K562 (cell line): Measurements from ENCODE around the gene SIRT3. TPM values are rescaled to one million over a fixed set of nuclear protein-coding genes. Genes with fewer than 3 reads are reported as not detected.

Experiments
- ARHGAP35 ChIP-seq: fragments of 450-650 bp; IDR thresholded peaks from 2 replicates; pipeline ENCODE4 v1.6.1; 2018; ENCODE audit not compliant: partially characterized antibody
- CBFA2T2 ChIP-seq: fragments of 450-650 bp; conservative IDR thresholded peaks from 2 replicates; pipeline ENCODE4 v1.6.1; 2017; ENCODE audit warnings: mild to moderate bottlenecking
- CBX2 ChIP-seq: fragments of 200-600 bp; sonication (generic); IDR thresholded peaks from one replicate; pipeline ENCODE4 v1.6.1; 2012; ENCODE audit warnings: mild to moderate bottlenecking, low read length, inconsistent platforms; ENCODE audit not compliant: insufficient read depth, poor library complexity, severe bottlenecking
- CXXC5 ChIP-seq: fragments of 250-450 bp; sonication (Bioruptor Pico); IDR thresholded peaks from 2 replicates; pipeline ENCODE4 v1.8.0; 2022; ENCODE audit warnings: inconsistent platforms, mild to moderate bottlenecking, moderate library complexity
- DPF2 ChIP-seq: fragments of 450-650 bp; IDR thresholded peaks from 2 replicates; pipeline ENCODE4 v1.6.1; 2016
- E2F4 ChIP-seq: sonication (generic); formaldehyde crosslinking; IDR thresholded peaks from 2 replicates; pipeline ENCODE4 v1.8.0; 2022; ENCODE audit warnings: mild to moderate bottlenecking, low read depth, missing genetic modification reagents
- ESRRA ChIP-seq: fragments of 450-650 bp; IDR thresholded peaks from 2 replicates; pipeline ENCODE4 v1.6.1; 2014; ENCODE audit warnings: low read depth, mild to moderate bottlenecking, moderate library complexity, borderline replicate concordance
- SAFB2 ChIP-seq: fragments of 200-400 bp; formaldehyde crosslinking; IDR thresholded peaks from 2 replicates; pipeline ENCODE4 v1.6.1; 2018; ENCODE audit warnings: borderline replicate concordance, low read length, low read depth, moderate library complexity; ENCODE audit not compliant: severe bottlenecking
- TCF3 ChIP-seq: sonication (generic); formaldehyde crosslinking; IDR thresholded peaks from 2 replicates; pipeline ENCODE4 v1.4.0; 2020; ENCODE audit warnings: mild to moderate bottlenecking, missing genetic modification reagents
- YY1 ChIP-seq, 3 experiments: IDR thresholded peaks; 2 replicates each; pipeline ENCODE4 v1.6.1; 2011; ENCODE audit warnings: low read length in 2 of 3, mild to moderate bottlenecking in 2 of 3, moderate library complexity in 2 of 3, borderline replicate concordance in 1 of 3, control low read depth in 1 of 3, low read depth in 1 of 3; ENCODE audit not compliant: insufficient read depth in 3 of 3, insufficient replicate concordance in 2 of 3, control insufficient read depth in 1 of 3, insufficient read length in 1 of 3; ENCODE audit errors: extremely low read depth in 1 of 3
- ZNF165 ChIP-seq: fragments of 250-450 bp; sonication (Bioruptor Pico); IDR thresholded peaks from 2 replicates; pipeline ENCODE4 v1.4.0; 2020; ENCODE audit warnings: borderline replicate concordance
- ZNF609 ChIP-seq: sonication (generic); formaldehyde crosslinking; IDR thresholded peaks from 2 replicates; pipeline ENCODE4 v1.8.1; 2023; ENCODE audit warnings: missing genetic modification reagents, mild to moderate bottlenecking, borderline replicate concordance
- polyA plus RNA-seq, 8 experiments: library from polyadenylated mRNA; depleted of rRNA in 4 of 8; stranded (reverse) in 5 of 8; unstranded in 3 of 8; fragments of >200 nt; fragmentation: Nextera tagmentation in 2 of 8; fragmentation: Illumina TruSeq in 1 of 8; extraction: Ambion mirVana in 2 of 8; extraction: Trizol in 1 of 8; gene quantifications; 2 replicates each; pipeline versions ENCODE4 v1.2.1 to v1.2.3, GENCODE V29; 2011 to 2014; ENCODE audit warnings: inconsistent platforms in 1 of 8, missing spikeins in 1 of 8
- total RNA-seq, 7 experiments: library from RNA; depleted of rRNA in 6 of 7; stranded (reverse); fragments of >200 nt in 6 of 7; fragmentation: Illumina TruSeq in 2 of 7; extraction: Trizol in 2 of 7; gene quantifications; 2 replicates each; pipeline versions ENCODE4 v1.2.1 to v1.2.3, GENCODE V29; 2011 to 2021; ENCODE audit warnings: low replicate concordance in 1 of 7
- TF ChIP-seq, protein P1 (sequence below), 2 experiments: fragments of 450-650 bp; formaldehyde crosslinking in 1 of 2; IDR thresholded peaks; 2 replicates each; pipeline versions ENCODE4 v1.4.0 to v1.6.1; 2014 to 2020; ENCODE audit warnings: mild to moderate bottlenecking in 2 of 2, borderline replicate concordance in 1 of 2, low read depth in 1 of 2

Gene SIRT3
- total and polyA plus RNA-seq, 9 of the 15 experiments (the other 6 are each of a cell fraction or from before 2014, with no cell fraction given) = 1.9 to 27.5 (median 14.5) TPM

DNA sequence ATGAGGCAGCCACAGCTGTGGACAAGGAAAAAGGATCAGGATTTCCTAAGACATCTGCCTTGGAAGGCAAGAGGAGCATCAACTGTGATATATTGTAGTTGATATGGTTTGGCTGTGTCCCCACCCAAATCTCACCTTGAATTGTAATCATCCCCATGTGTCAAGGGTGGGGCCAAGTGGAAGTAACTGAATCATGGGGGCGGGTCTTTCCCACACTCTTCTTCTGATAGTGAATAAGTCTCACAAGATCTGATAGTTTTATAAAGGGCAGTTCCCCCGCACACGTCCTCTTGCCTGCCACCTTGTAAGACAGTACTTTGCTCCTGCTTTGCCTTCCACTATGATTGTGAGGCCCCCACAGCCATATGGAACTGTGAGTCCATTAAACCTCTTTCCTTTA lies 18.4 kb downstream of the SIRT3 start (continued):
- TF ChIP-seq, protein P1, sequence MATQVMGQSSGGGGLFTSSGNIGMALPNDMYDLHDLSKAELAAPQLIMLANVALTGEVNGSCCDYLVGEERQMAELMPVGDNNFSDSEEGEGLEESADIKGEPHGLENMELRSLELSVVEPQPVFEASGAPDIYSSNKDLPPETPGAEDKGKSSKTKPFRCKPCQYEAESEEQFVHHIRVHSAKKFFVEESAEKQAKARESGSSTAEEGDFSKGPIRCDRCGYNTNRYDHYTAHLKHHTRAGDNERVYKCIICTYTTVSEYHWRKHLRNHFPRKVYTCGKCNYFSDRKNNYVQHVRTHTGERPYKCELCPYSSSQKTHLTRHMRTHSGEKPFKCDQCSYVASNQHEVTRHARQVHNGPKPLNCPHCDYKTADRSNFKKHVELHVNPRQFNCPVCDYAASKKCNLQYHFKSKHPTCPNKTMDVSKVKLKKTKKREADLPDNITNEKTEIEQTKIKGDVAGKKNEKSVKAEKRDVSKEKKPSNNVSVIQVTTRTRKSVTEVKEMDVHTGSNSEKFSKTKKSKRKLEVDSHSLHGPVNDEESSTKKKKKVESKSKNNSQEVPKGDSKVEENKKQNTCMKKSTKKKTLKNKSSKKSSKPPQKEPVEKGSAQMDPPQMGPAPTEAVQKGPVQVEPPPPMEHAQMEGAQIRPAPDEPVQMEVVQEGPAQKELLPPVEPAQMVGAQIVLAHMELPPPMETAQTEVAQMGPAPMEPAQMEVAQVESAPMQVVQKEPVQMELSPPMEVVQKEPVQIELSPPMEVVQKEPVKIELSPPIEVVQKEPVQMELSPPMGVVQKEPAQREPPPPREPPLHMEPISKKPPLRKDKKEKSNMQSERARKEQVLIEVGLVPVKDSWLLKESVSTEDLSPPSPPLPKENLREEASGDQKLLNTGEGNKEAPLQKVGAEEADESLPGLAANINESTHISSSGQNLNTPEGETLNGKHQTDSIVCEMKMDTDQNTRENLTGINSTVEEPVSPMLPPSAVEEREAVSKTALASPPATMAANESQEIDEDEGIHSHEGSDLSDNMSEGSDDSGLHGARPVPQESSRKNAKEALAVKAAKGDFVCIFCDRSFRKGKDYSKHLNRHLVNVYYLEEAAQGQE (IDR thresholded peaks at IDR 0.05; ENCODE audit: borderline replicate concordance) = no peak
- TF ChIP-seq, protein P1 (CRISPR knock-in tag; IDR thresholded peaks at IDR 0.05; ENCODE audit: low read depth) = no peak
- TF ChIP-seq E2F4 (CRISPR knock-in tag) (no peak), YY1 (IDR thresholded peaks at IDR 0.05; ENCODE audit: borderline replicate concordance in 1 of 3, control insufficient read depth in 1 of 3, extremely low read depth in 1 of 3, insufficient read depth in 3 of 3, insufficient read length in 1 of 3, insufficient replicate concordance in 2 of 3, low read depth in 1 of 3, low read length in 2 of 3) (no peak), CBX2 (no peak), ZNF165 (CRISPR knock-in tag) (no peak), CXXC5 (CRISPR knock-in tag) (no peak), ZNF609 (CRISPR knock-in tag) (no peak), SAFB2 (no peak), TCF3 (CRISPR knock-in tag) (0 out of 2 replicates have a peak, but pooled peaks have one; percentile 13), DPF2 (0 out of 2 replicates have a peak, but pooled peaks have one; percentile 17), ARHGAP35 (no peak), CBFA2T2 (0 out of 2 replicates have a peak, but pooled peaks have one; percentile 3), ESRRA (0 out of 2 replicates have a peak, but pooled peaks have one; percentile 33)
